B cell (primary cell): ENCODE results near the gene GPAT3. TPM values are rescaled to one million over a fixed set of nuclear protein-coding genes. Genes with fewer than 3 reads are reported as not detected.

ENCODE experiments used
- ATAC-seq: fragments of 200-7000 bp; cut with Tn5 transposase; one replicate; pipeline ENCODE4 v1.10.0; 2021; ENCODE audit warnings: low read depth, mild to moderate bottlenecking, moderate number of reproducible peaks, moderate library complexity
- CTCF ChIA-PET: fragments of 350-600 bp; sonication (Branson Sonifier 250); formaldehyde crosslinking; loops from one replicate; lab custom pipeline; 2021; ENCODE audit warnings: antibody characterized with exemption, inconsistent platforms; lab: Charles Lee
- POLR2A ChIA-PET: fragments of 350-600 bp; sonication (Branson Sonifier 250); formaldehyde crosslinking; loops from one replicate; lab custom pipeline; 2021; ENCODE audit warnings: antibody characterized with exemption; lab: Charles Lee
- DNase-seq: peaks from one replicate; pipeline ENCODE4 v3.0.0; 2013
- H2AFZ ChIP-seq: 2 replicates; pipeline ENCODE4 v1.6.1; 2012; ENCODE audit warnings: mild to moderate bottlenecking, low read depth, low read length; ENCODE audit not compliant: insufficient read depth, poor library complexity, severe bottlenecking
- H3K27ac ChIP-seq, 2 donors: 1 replicate in 1 of 2; 2 replicates in 1 of 2; pipeline ENCODE4 v1.5.1; 2012 to 2013; ENCODE audit warnings: low read length in 2 of 2, mild to moderate bottlenecking in 2 of 2, moderate library complexity in 1 of 2
- H3K27me3 ChIP-seq, 4 experiments: fragments of 200-600 bp in 1 of 4; sonication (generic) in 1 of 4; replicated peaks in 1 of 4; 1 replicate in 2 of 4; 2 replicates in 2 of 4; pipeline versions ENCODE4 v1.6.1 to v1.7.0; 2013 to 2016; ENCODE audit warnings: low read length in 3 of 4, mild to moderate bottlenecking in 2 of 4, mixed read lengths in 1 of 4, moderate library complexity in 1 of 4; ENCODE audit not compliant: insufficient read depth in 4 of 4, control insufficient read depth in 3 of 4; ENCODE audit errors: control extremely low read depth in 1 of 4
- H3K36me3 ChIP-seq, 2 experiments: replicated peaks in 1 of 2; 1 replicate in 1 of 2; 2 replicates in 1 of 2; pipeline versions ENCODE4 v1.6.1 to v1.7.1; 2013; ENCODE audit warnings: low read length in 1 of 2; ENCODE audit not compliant: insufficient read depth in 2 of 2, control insufficient read depth in 1 of 2; ENCODE audit errors: control extremely low read depth in 1 of 2, extremely low read depth in 1 of 2
- H3K4me1 ChIP-seq, 2 donors: fragments of 200-600 bp in 1 of 2; sonication (generic) in 1 of 2; 1 replicate in 1 of 2; 2 replicates in 1 of 2; pipeline versions ENCODE4 v1.5.1 to v1.6.1; 2013 to 2017; ENCODE audit warnings: low read length in 2 of 2; ENCODE audit not compliant: control insufficient read depth in 2 of 2, insufficient read depth in 2 of 2
- H3K4me2 ChIP-seq: replicated peaks from 2 replicates; pipeline ENCODE3; 2012; ENCODE audit warnings: mild to moderate bottlenecking, low read depth, low read length; ENCODE audit not compliant: poor library complexity, severe bottlenecking
- H3K4me3 ChIP-seq, 5 experiments: fragments of 200-600 bp in 1 of 5; sonication (generic) in 1 of 5; 1 replicate in 3 of 5; 2 replicates in 2 of 5; pipeline versions ENCODE4 v1.5.1 to v1.7.0; 2011 to 2016; ENCODE audit warnings: low read length in 4 of 5, mild to moderate bottlenecking in 4 of 5, low read depth in 2 of 5, control low read depth in 1 of 5, moderate library complexity in 1 of 5; ENCODE audit not compliant: insufficient read depth in 1 of 5; ENCODE audit errors: control extremely low read depth in 1 of 5, extremely low read depth in 1 of 5
- H3K79me2 ChIP-seq: fragments of 200-600 bp; sonication (generic); one replicate; pipeline ENCODE4 v1.6.0; 2016; ENCODE audit warnings: low read length; ENCODE audit not compliant: control insufficient read depth, insufficient read depth
- H3K9ac ChIP-seq: fragments of 200-600 bp; sonication (generic); 2 replicates; pipeline ENCODE4 v1.6.1; 2017; ENCODE audit warnings: mild to moderate bottlenecking, low read length, moderate library complexity
- H3K9me3 ChIP-seq, 3 donors: one replicate each; pipeline versions ENCODE4 v1.6.1 to v1.7.1; 2013; ENCODE audit warnings: low read length in 2 of 3; ENCODE audit not compliant: control insufficient read depth in 2 of 3, insufficient read depth in 1 of 3; ENCODE audit errors: control extremely low read depth in 1 of 3
- H4K20me1 ChIP-seq: 2 replicates; pipeline ENCODE4 v1.6.0; 2012; ENCODE audit warnings: mild to moderate bottlenecking, low read length; ENCODE audit not compliant: insufficient read depth, control insufficient read depth, poor library complexity, severe bottlenecking
- H3K27ac Mint-ChIP-seq: one replicate; pipeline ENCODE4 v1.8.0; 2021; ENCODE audit warnings: mixed read lengths
- H3K27me3 Mint-ChIP-seq: one replicate; pipeline ENCODE4 v1.8.0; 2021; ENCODE audit warnings: mixed read lengths
- H3K4me1 Mint-ChIP-seq: one replicate; pipeline ENCODE4 v1.8.0; 2021; ENCODE audit warnings: mixed read lengths
- H3K4me3 Mint-ChIP-seq: one replicate; pipeline ENCODE4 v1.8.0; 2021; ENCODE audit warnings: mixed read lengths
- H3K9me3 Mint-ChIP-seq: one replicate; pipeline ENCODE4 v1.8.0; 2022; ENCODE audit warnings: mixed read lengths; ENCODE audit not compliant: insufficient read depth
- CTCF ChIP-seq: fragments of 200-600 bp; IDR thresholded peaks from one replicate; pipeline ENCODE4 v1.8.0; 2022; ENCODE audit warnings: antibody characterized with exemption, mild to moderate bottlenecking
- EZH2 ChIP-seq: IDR thresholded peaks from 2 replicates; pipeline ENCODE4 v1.6.1; 2012; ENCODE audit warnings: borderline replicate concordance, low read depth, mild to moderate bottlenecking, moderate library complexity, low read length; ENCODE audit not compliant: insufficient read depth, poor library complexity, severe bottlenecking
- WGBS: methylation state at CpG from one replicate; pipeline ENCODE4 v1.1.5; 2013; ENCODE audit warnings: missing lambda C conversion rate; ENCODE audit not compliant: insufficient coverage; 5-methylcytosine and 5-hydroxymethylcytosine counted together
- intact Hi-C: fragments of 100-400 bp; cut with micrococcal nuclease; formaldehyde crosslinking; loops from one replicate; pipeline ENCODE4 v1.10.0; 2022
- polyA plus RNA-seq: library from polyadenylated mRNA; depleted of rRNA; stranded (reverse); fragments of >200 nt; gene quantifications from 2 replicates; pipeline ENCODE4 v1.2.3, GENCODE V29; 2012
- total RNA-seq, 2 donors: library from RNA; stranded (reverse); fragments of 120-200 nt in 1 of 2; gene quantifications; 1 replicate in 1 of 2; 2 replicates in 1 of 2; pipeline versions ENCODE4 v1.2.3 to v1.2.4, GENCODE V29; 2013 to 2022

The GPAT3 gene
- total and polyA plus RNA-seq, 2 donors (not counting 1 experiment from before 2014, with no cell fraction given): 0.06 to 0.89 TPM

- ChIA-PET POLR2A (no interaction called here), CTCF (interaction anchor here (1.4 kb wide), 1 partner anchor 11 kb away, joined by 3 read pairs; no protein-coding TSS in a partner anchor)
- intact Hi-C loops: no loop called here
- Histone ChIP-seq H3K36me3 (no peaks in the 10 kb centered on the region), H3K4me1 (no peaks in the 10 kb centered on the region), H4K20me1 (no peaks in the 10 kb centered on the region), H3K27me3 (no peaks in the 10 kb centered on the region), H3K9ac (no peak overlapping the region), H2AFZ (no peak overlapping the region), H3K9me3 (no peaks in the 10 kb centered on the region), H3K4me3 (no peak overlapping the region), H3K27ac (no peak overlapping the region), H3K4me2 (no peak overlapping the region), H3K79me2 (no peaks in the 10 kb centered on the region)
- no peak overlapping the region for H3K27ac Mint-ChIP-seq
- H3K4me1 Mint-ChIP-seq: no peaks in the 10 kb centered on the region
- peaks cover 7% of the 10 kb centered on the region for H3K27me3 Mint-ChIP-seq
- TF ChIP-seq CTCF: no peak
- no peak for TF ChIP-seq EZH2
- ATAC-seq (no peak), DNase-seq (no peak)
- WGBS: no CpG with 5 or more reads among the region's 1 CpG
- no peak overlapping the region for H3K4me3 Mint-ChIP-seq
- H3K9me3 Mint-ChIP-seq: no peaks in the 10 kb centered on the region
These were observed 28.1 kb downstream of the GPAT3 start for GRCh38 chr4:83563998-83564397.

- H3K4me1 Mint-ChIP-seq: peaks cover 14% of the 10 kb centered on the region
- H3K27me3 ChIP-seq: no peaks in the 10 kb centered on the region
These were observed 32.2 kb downstream of the GPAT3 start for GRCh38 chr4:83568062-83568461.

More at GRCh38 chr4:83568062-83568461, 32.2 kb downstream of the GPAT3 start:
- Histone ChIP-seq H3K79me2 (no peaks in the 10 kb centered on the region), H3K36me3 (no peaks in the 10 kb centered on the region), H3K9ac (no peak overlapping the region), H3K4me1 (peaks cover 12 to 15% of the 10 kb centered on the region in 2 donors), H3K4me3 (no peak overlapping the region), H3K9me3 (no peaks in the 10 kb centered on the region), H4K20me1 (no peaks in the 10 kb centered on the region), H2AFZ (no peak overlapping the region), H3K27ac (no peak overlapping the region), H3K4me2 (no peak overlapping the region)
- H3K9me3 Mint-ChIP-seq: no peaks in the 10 kb centered on the region
- intact Hi-C loops: no loop called here
- ATAC-seq (no peak), DNase-seq (no peak)
- H3K4me3 Mint-ChIP-seq: no peak overlapping the region
- peaks cover 7% of the 10 kb centered on the region for H3K27me3 Mint-ChIP-seq
- ChIA-PET CTCF (no interaction called here), POLR2A (no interaction called here)
- TF ChIP-seq CTCF (no peak), EZH2 (no peak)
- WGBS: 80% methylated on average over 2 of the region's 3 CpGs
- no peak overlapping the region for H3K27ac Mint-ChIP-seq
